Thoracic aorta (tissue), 2 donors: Measurements from ENCODE around the gene CCDC13. TPM values are rescaled to one million over a fixed set of nuclear protein-coding genes. Genes with fewer than 3 reads are reported as not detected.

ENCODE experiments used
- ATAC-seq: fragments of 150-250 bp; one replicate; pipeline ENCODE4 v1.8.0; 2017; ENCODE audit warnings: low read depth; ENCODE audit not compliant: insufficient number of reproducible peaks, low FRiP score
- DNase-seq: peaks from one replicate; pipeline ENCODE4 v3.0.0-alpha.2; 2020; ENCODE audit warnings: low spot score
- H3K27ac ChIP-seq, 2 donors: fragments of 200-600 bp; sonication (generic); 1 replicate in 1 of 2; 2 replicates in 1 of 2; pipeline ENCODE4 v1.5.1; 2016; ENCODE audit warnings: mild to moderate bottlenecking in 2 of 2, moderate library complexity in 2 of 2
- H3K27me3 ChIP-seq: fragments of 200-600 bp; sonication (generic); replicated peaks from 2 replicates; pipeline ENCODE4 v1.6.0; 2016; ENCODE audit warnings: mild to moderate bottlenecking; ENCODE audit not compliant: insufficient read depth
- H3K36me3 ChIP-seq: fragments of 200-600 bp; sonication (generic); one replicate; pipeline ENCODE4 v1.5.1; 2016
- H3K4me1 ChIP-seq, 2 donors: fragments of 200-600 bp; sonication (generic); 1 replicate in 1 of 2; 2 replicates in 1 of 2; pipeline versions ENCODE4 v1.5.1 to v1.6.0; 2016; ENCODE audit warnings: low read depth in 2 of 2, mild to moderate bottlenecking in 1 of 2; ENCODE audit not compliant: control insufficient read depth in 1 of 2
- H3K4me3 ChIP-seq: fragments of 200-600 bp; sonication (generic); 2 replicates; pipeline ENCODE4 v1.5.1; 2016; ENCODE audit warnings: mild to moderate bottlenecking
- H3K9me3 ChIP-seq: fragments of 200-600 bp; sonication (generic); 2 replicates; pipeline ENCODE4 v1.5.1; 2016
- CTCF ChIP-seq: fragments of 200-600 bp; sonication (generic); IDR thresholded peaks from one replicate; pipeline ENCODE4 v1.5.1; 2019; ENCODE audit warnings: antibody characterized with exemption
- total RNA-seq, 2 donors: library from RNA; depleted of rRNA; stranded (reverse); fragments of >200 nt; gene quantifications; one replicate each; pipeline versions ENCODE4 v1.1.0 to v1.2.3, GENCODE V29; 2016

The CCDC13 gene
- total RNA-seq, 2 donors from 2014 or later, result 1.5 to 3.1 TPM

GRCh38 chr3:42780892-42781700 lies 8.0 kb upstream of the CCDC13 start:
- DNase-seq, result no peak
- Histone ChIP-seq H3K4me3 (no peak overlapping the region), H3K36me3 (no peaks in the 10 kb centered on the region), H3K27ac (peak overlapping the region in 1 of 2 donors; percentile 26), H3K27me3 (no peaks in the 10 kb centered on the region), H3K4me1 (peaks cover 0 to 33% of the 10 kb centered on the region in 2 donors), H3K9me3 (no peaks in the 10 kb centered on the region)
- peak; percentile 78 for TF ChIP-seq CTCF
- ATAC-seq, result peak; percentile 56

GRCh38 chr3:42780398-42780797 lies 7.3 kb upstream of the CCDC13 start:
- Histone ChIP-seq H3K4me1 (peaks cover 0 to 33% of the 10 kb centered on the region in 2 donors), H3K27me3 (no peaks in the 10 kb centered on the region), H3K36me3 (no peaks in the 10 kb centered on the region), H3K4me3 (no peak overlapping the region), H3K9me3 (no peaks in the 10 kb centered on the region), H3K27ac (peak overlapping the region; percentile 26 to 63)
- no peak for TF ChIP-seq CTCF
- DNase-seq (no peak), ATAC-seq (no peak)

GRCh38 chr3:42778644-42779043 lies 5.6 kb upstream of the CCDC13 start:
- no peak for DNase-seq
- H3K27ac ChIP-seq, result peak overlapping the region; percentile 26 to 51
- peaks cover 0 to 36% of the 10 kb centered on the region in 2 donors for H3K4me1 ChIP-seq

GRCh38 chr3:42773409-42773751 lies 327 bp upstream of the CCDC13 start:
- H3K27me3 ChIP-seq, result no peaks in the 10 kb centered on the region
- peak overlapping the region; percentile 75 for H3K4me3 ChIP-seq
- peak overlapping the region in 1 of 2 donors; percentile 41 for H3K27ac ChIP-seq
- H3K9me3 ChIP-seq, result no peaks in the 10 kb centered on the region
- DNase-seq (no peak), ATAC-seq (no peak)
- TF ChIP-seq CTCF, result no peak
- H3K4me1 ChIP-seq, result peaks cover 0 to 26% of the 10 kb centered on the region in 2 donors
- H3K36me3 ChIP-seq, result no peaks in the 10 kb centered on the region

More at GRCh38 chr3:42778644-42779043, 5.6 kb upstream of the CCDC13 start:
- Histone ChIP-seq H3K9me3 (no peaks in the 10 kb centered on the region), H3K4me3 (no peak overlapping the region), H3K36me3 (no peaks in the 10 kb centered on the region), H3K27me3 (no peaks in the 10 kb centered on the region)
- no peak for ATAC-seq
- TF ChIP-seq CTCF, result no peak

GRCh38 chr3:42771271-42771670 lies 1.8 kb downstream of the CCDC13 start:
- peaks cover 0 to 19% of the 10 kb centered on the region in 2 donors for H3K4me1 ChIP-seq
- no peaks in the 10 kb centered on the region for H3K27me3 ChIP-seq
- DNase-seq, result no peak
- H3K4me3 ChIP-seq, result no peak overlapping the region
- no peak for TF ChIP-seq CTCF
- no peaks in the 10 kb centered on the region for H3K36me3 ChIP-seq
- no peak for ATAC-seq
- H3K9me3 ChIP-seq, result no peaks in the 10 kb centered on the region
- H3K27ac ChIP-seq, result no peak overlapping the region
